GM21390 (cell line): Measurements from ENCODE around the gene SAFB.

Experiments
- ATAC-seq: cut with Tn5 transposase; IDR thresholded peaks from one replicate; pipeline ENCODE4 v1.9.1; 2021; ENCODE audit not compliant: unreplicated experiment

Gene SAFB

GRCh38 chr19:5664515-5664914 is 41.6 kb downstream of the SAFB start:
- no peak for ATAC-seq

DNA sequence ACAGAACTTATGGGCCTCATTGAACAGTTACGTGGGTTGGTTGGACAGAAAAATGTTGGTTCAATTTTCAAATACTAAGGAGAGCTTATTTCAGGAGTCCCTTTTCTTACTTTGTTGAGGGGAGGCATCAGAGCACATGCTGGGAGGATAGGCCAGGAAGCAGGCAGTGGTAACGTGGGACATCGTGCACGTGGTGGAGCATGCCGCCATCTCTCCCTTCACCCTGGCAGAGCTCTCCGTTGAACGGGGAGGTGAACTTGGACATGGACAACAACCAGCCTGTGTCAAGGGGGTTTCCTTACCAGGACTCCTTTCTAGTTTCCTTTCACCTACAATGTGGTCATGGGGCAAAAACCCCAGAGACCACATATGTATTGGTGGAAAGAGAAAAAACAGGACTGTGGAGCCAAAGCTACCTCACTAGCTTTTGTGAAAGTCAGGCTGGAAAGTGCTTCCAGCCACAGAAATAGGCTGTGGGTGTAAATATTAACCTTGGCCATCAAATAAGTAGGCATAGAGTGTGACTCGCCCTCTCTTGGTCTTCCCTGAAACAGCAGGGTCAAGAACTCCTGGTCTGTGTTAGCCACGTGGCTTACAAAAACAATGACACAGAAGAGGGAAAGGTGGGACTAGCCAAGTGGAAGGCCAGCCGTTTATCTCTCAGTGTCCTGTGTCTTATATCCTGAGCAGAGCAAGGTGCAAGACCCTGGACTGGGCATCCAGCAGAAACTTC is 43.1 kb downstream of the SAFB start:
- ATAC-seq, result no peak

- no peak for ATAC-seq
Observed at GRCh38 chr19:5666921-5667610, 44.2 kb downstream of the SAFB start.

DNA sequence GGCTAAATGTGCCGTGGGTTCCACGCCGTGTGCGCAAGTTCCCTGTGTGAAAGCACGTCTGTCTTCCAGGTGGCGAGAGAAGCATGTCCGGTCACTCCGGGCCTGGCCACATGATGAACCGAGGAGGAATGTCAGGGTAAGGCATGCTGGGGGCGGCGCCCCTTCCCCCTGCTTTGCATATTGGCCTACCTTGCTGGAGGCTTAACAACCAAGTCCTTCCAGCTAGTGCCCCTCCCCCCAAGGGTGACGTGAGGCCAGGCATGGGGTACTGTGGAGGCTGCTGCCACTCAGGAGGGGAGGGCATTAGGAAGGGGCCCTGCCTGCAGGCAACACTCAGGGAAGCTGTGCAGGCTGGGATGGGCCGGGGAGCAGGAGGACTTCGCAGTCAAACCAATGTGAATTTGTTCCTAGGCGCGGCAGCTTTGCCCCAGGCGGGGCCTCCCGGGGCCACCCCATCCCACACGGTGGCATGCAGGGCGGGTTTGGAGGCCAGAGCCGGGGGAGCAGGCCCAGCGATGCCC is 44.9 kb downstream of the SAFB start:
- no peak for ATAC-seq

DNA sequence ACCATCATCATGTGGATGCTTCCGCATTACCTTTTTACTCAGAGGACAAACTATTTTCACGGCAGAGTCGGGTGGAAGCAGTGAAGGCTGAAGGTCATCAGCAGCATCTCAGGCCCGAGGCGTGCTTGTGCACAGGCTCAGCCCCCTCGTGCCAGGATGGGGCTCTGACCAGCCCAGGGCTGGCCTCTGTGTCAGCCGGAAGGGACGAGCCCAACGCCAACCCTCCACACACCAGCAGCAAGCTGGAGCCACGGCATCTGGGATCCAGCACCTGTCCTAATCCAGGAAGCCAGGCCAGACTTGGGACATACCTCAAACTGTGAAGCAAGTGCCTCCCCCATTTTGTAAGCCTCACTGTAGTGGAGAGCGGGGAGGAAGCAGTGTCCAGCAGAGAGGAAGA is 46.3 kb downstream of the SAFB start:
- no peak for ATAC-seq

DNA sequence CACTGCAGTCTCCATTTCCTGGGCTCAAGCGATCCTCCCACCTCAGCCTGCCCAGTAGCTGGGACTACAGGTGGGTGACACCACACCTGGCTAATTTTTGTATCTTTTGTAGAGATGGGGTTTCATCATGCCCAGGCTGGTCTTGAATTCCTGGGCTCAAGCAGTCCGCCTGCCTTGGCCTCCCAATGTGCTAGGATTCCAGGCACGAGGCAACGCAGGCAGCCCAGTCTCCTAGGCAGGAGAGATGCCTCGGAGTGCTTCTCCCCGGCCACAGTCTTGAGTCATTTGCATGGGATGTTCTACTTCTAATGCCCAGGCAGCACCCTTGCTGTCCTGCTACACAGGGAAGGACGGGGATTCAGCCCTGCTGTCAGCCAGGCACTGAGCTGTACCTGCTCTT is 48.7 kb downstream of the SAFB start:
- no peak for ATAC-seq

GRCh38 chr19:5672708-5673459 is 50.0 kb downstream of the SAFB start:
- ATAC-seq, result no peak

DNA sequence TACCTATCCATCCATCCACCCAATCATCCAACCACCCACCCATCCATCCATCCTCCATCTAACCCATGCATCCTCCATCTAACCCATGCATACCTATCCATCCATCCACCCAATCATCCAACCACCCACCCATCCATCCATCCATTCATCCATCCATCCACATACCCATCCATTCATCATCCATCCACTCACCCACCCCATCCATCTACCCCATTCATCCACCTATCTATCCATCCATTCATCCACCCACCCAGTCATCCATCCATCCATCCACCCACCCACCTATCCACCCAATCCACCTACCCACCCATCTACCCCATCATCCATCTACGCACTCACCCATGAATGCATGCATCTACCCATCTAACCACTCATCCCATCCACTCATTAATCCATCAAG is 50.9 kb downstream of the SAFB start:
- ATAC-seq, result no peak

GRCh38 chr19:5674714-5675113 is 51.8 kb downstream of the SAFB start:
- ATAC-seq, result no peak

DNA sequence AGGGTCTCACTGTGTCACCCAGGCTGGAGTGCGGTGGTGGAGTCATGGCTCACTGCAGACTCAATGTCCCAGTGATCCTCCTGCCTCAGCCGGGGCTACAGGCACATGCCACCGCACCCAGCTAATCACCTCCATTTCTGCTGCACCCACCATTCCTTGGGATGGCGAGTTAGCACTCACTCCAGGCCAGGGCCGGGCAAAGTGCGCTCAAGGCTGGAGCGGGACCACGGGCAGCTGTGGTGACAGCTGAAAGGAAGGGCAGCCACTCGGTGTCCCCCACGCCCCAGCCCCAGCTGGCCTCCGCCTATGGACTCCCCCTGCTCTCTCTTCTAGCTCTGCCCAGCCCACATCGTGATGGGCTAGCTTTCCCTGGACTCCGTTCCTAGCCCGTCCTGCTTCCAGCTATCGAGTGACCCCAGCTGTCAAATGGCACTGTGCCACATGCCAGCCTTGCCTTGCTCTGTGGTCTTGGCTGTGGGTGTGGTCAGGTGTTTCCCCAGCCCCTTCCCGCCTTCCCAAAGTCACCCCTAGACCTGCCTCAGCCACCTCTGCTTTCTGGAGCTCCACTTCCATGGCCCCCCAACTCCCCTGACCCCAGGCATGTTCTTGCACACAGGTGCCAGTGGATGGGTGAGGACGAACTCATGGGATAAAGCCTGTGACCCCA is 53.4 kb downstream of the SAFB start:
- no peak for ATAC-seq

DNA sequence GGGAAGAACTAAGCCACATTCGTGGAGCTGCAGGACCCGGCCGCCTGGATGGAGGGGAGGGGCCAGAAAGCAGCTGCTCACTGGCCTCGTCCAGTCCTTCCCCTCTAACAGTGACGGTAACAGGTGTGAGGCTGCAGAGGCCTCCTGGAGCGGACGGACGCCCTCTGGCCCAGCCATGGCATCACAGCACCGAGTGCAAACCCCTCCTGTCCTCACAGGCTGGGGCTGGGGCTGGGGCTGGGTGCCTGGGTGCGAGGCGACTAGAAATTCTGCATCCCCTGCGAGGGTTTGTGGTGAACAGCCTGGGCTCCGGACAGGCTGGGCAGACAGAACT is 53.9 kb downstream of the SAFB start:
- ATAC-seq, result no peak

GRCh38 chr19:5677136-5677535 is 54.3 kb downstream of the SAFB start:
- no peak for ATAC-seq

GRCh38 chr19:5677580-5677979 is 54.7 kb downstream of the SAFB start:
- ATAC-seq, result no peak

GRCh38 chr19:5678071-5678718 is 55.3 kb downstream of the SAFB start:
- ATAC-seq, result no peak

DNA sequence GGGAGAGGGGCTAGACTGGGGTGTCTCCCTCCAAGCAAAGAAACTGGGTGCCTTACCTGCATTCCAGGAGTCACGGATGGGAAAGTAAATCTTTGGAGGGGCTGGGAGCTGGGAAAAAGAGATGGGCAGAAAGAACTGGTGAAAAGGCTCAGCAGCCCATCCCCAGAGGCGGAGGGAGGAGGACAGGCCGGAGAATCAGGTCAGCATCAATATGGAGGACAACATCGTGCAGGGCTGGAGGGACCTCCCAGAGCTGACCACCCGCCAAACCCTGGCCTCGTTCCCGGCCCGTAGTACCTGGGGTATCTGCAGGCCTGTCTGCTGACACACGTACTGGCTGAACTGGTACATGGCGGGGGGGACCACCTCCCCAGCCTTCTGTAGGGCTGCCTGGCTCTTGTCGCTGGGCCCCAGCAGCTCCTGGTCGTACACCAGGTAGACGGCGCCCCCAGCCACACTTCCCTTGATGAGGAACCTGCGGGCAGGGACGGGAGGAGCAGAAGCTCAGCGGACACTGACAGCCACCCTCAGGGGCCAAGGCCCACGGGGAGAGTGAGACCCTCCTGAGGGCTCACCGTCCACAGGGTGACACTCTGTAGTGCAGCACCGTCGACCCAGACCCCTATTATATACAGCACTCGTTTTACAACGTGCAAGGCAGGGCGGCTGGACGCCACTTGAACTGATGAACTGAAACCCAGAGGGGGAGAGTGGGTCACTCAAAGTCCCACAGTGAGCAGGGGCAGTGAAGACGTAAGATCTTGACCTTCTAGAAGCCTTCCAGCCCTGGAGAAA is 56.6 kb downstream of the SAFB start:
- no peak for ATAC-seq

- no peak for ATAC-seq
Observed at GRCh38 chr19:5680084-5680436, 57.2 kb downstream of the SAFB start.

DNA sequence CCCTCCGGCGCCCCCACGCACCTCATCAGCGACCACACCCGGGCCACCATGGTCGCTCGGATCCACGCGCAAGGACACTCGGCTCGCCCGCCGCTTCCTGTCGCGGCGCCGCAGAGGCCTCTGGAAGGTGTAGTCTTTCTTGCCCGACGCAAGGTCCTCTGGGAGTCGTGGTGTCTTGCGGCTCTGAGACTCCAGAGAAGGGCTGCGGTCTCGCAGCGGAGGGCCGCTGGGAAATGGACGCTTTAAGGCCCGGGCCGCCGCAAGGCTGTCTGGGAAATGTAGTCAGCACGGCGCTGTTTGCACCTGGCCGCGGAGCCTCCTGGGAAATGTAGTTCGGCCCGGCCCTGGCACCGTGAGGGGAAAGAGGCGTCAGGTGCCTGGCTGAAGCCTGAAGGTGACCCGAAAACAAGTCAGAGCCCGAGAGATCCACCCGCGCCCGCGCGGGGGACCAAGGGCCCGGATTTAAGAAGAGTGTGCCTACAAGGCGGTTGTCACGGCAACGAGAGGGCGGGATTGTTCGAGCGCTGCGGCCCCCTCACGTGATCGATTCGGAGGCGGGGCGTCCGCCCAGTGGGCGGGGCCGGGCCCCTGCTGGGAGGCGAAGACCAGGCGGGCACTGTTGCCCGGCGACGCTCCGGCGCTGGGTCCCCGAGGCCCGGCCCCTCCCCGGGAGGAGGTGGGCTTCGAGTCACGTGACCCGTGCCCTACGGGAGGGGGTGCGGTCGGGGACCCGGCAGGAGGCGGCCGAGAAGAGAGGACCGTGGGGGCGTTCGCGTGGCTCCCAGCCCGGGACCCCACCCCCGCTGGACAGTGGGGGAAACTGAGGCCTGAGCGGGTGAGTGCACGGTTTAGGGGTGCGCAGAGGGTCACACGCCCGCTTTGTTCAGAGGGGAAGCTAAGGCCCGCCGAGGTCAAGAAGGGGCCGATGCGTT is 57.8 kb downstream of the SAFB start, which contains the start of the genes HSD11B1L and MICOS13:
TSS of gene HSD11B1L (plus strand) at position 591 of the 932 bp plus-strand sequence. CDS start 3,806 bp downstream, outside the sequence.
TSS of gene MICOS13 (minus strand) at position 80 of the 932 bp plus-strand sequence. CDS start at position 50, 30 bp downstream.
- peak; percentile 84 for ATAC-seq

- no peak for ATAC-seq
Observed at GRCh38 chr19:5681391-5682106, 58.7 kb downstream of the SAFB start.
